SK-N-SH (cell line): ENCODE measurements around the gene TSEN15. TPM values are rescaled to one million over a fixed set of nuclear protein-coding genes. Genes with fewer than 3 reads are reported as not detected.

Experiments
- CTCF ChIA-PET: fragments of 300-600, 350-600 bp; formaldehyde crosslinking; extraction: SDS; loops from one replicate; lab custom pipeline; 2021; lab: Yijun Ruan, JAX
- POLR2A ChIA-PET: fragments of 350-600 bp; sonication (Branson Sonifier 250); formaldehyde crosslinking; extraction: SDS; loops from one replicate; lab custom pipeline; 2020; ENCODE audit warnings: antibody characterized with exemption, inconsistent platforms; lab: Yijun Ruan, JAX
- DNase-seq: peaks from one replicate; pipeline ENCODE4 v3.0.0; 2012
- H2AFZ ChIP-seq: fragments of 200-600 bp; sonication (generic); 2 replicates; pipeline ENCODE4 v1.8.1; 2016; ENCODE audit warnings: antibody characterized with exemption, mild to moderate bottlenecking, low read depth
- H3F3A ChIP-seq: fragments of 200-600 bp; sonication (generic); replicated peaks from 2 replicates; pipeline ENCODE3; 2016; ENCODE audit warnings: antibody characterized with exemption, mild to moderate bottlenecking; ENCODE audit not compliant: insufficient read depth
- H3K27ac ChIP-seq, 2 experiments: fragments of 200-500 bp in 1 of 2; fragments of 200-600 bp in 1 of 2; sonication (Bioruptor generic) in 1 of 2; sonication (generic), shearing (Covaris generic) in 1 of 2; 2 replicates each; pipeline versions ENCODE4 v1.5.1 to v1.6.1; 2014 to 2016; ENCODE audit warnings: low read depth in 2 of 2, inconsistent platforms in 1 of 2, low read length in 1 of 2, mild to moderate bottlenecking in 1 of 2, mixed read lengths in 1 of 2
- H3K27me3 ChIP-seq: fragments of 200-600 bp; sonication (generic), shearing (Covaris generic); 2 replicates; pipeline ENCODE4 v1.6.1; 2016; ENCODE audit warnings: mixed run types; ENCODE audit not compliant: insufficient read depth
- H3K36me3 ChIP-seq, 2 experiments: fragments of 200-500 bp in 1 of 2; fragments of 200-600 bp in 1 of 2; sonication (Bioruptor generic) in 1 of 2; sonication (generic) in 1 of 2; replicated peaks in 1 of 2; 2 replicates each; pipeline versions ENCODE3 to v1.5.1; 2014 to 2016; ENCODE audit warnings: low read length in 1 of 2, mild to moderate bottlenecking in 1 of 2; ENCODE audit not compliant: insufficient read depth in 2 of 2, control insufficient read depth in 1 of 2
- H3K4me1 ChIP-seq, 2 experiments: fragments of 200-500 bp in 1 of 2; fragments of 200-600 bp in 1 of 2; sonication (Bioruptor generic) in 1 of 2; sonication (generic), shearing (Covaris generic) in 1 of 2; 2 replicates each; pipeline versions ENCODE4 v1.5.1 to v1.6.1; 2014 to 2016; ENCODE audit warnings: low read depth in 1 of 2, low read length in 1 of 2, mixed run types in 1 of 2; ENCODE audit not compliant: insufficient read depth in 2 of 2, control insufficient read depth in 1 of 2
- H3K4me2 ChIP-seq: fragments of 200-600 bp; sonication (generic), shearing (Covaris generic); 2 replicates; pipeline ENCODE4 v1.6.1; 2017; ENCODE audit warnings: mixed run types
- H3K4me3 ChIP-seq, 2 experiments: fragments of 200-500 bp in 1 of 2; fragments of 200-600 bp in 1 of 2; sonication (Bioruptor generic) in 1 of 2; sonication (generic), shearing (Covaris generic) in 1 of 2; 2 replicates each; pipeline versions ENCODE4 v1.5.1 to v1.8.1; 2014 to 2016; ENCODE audit warnings: low read depth in 2 of 2, inconsistent platforms in 1 of 2, low read length in 1 of 2, mild to moderate bottlenecking in 1 of 2, mixed read lengths in 1 of 2, moderate library complexity in 1 of 2
- H3K79me2 ChIP-seq: fragments of 200-600 bp; sonication (generic); 2 replicates; pipeline ENCODE4 v1.8.1; 2017; ENCODE audit warnings: mild to moderate bottlenecking; ENCODE audit not compliant: insufficient read depth
- H3K9ac ChIP-seq: fragments of 200-600 bp; sonication (generic); 2 replicates; pipeline ENCODE4 v1.6.1; 2017; ENCODE audit warnings: mixed run types
- H3K9me2 ChIP-seq: fragments of 200-600 bp; sonication (generic); 2 replicates; pipeline ENCODE4 v1.6.1; 2017; ENCODE audit warnings: mixed run types
- H3K9me3 ChIP-seq: fragments of 200-600 bp; sonication (generic); 2 replicates; pipeline ENCODE4 v1.6.1; 2017; ENCODE audit warnings: mixed run types, mild to moderate bottlenecking, moderate library complexity
- H4K20me1 ChIP-seq: fragments of 200-600 bp; sonication (generic); 2 replicates; pipeline ENCODE4 v1.6.1; 2017; ENCODE audit warnings: mild to moderate bottlenecking, mixed run types; ENCODE audit not compliant: insufficient read depth
- CHD2 ChIP-seq: fragments of 150-350 bp; IDR thresholded peaks from 2 replicates; pipeline ENCODE4 v1.6.1; 2018; ENCODE audit warnings: low read length; ENCODE audit not compliant: partially characterized antibody
- CTCF ChIP-seq: fragments of 200-600 bp; sonication (generic); IDR thresholded peaks from 2 replicates; pipeline ENCODE4 v1.6.1; 2017; ENCODE audit warnings: antibody characterized with exemption, mild to moderate bottlenecking, moderate library complexity
- EZH2phosphoT487 ChIP-seq: fragments of 200-600 bp; sonication (generic); IDR thresholded peaks from 2 replicates; pipeline ENCODE4 v1.6.1; 2017; ENCODE audit warnings: low read depth, mixed run types, mild to moderate bottlenecking, antibody characterized with exemption, moderate library complexity, borderline replicate concordance
- FOXJ3 ChIP-seq: sonication (generic); formaldehyde crosslinking; IDR thresholded peaks from 2 replicates; pipeline ENCODE4 v1.5.1; 2020; ENCODE audit warnings: mild to moderate bottlenecking, missing genetic modification reagents
- FOXM1 ChIP-seq: IDR thresholded peaks from 2 replicates; pipeline ENCODE4 v1.4.0; 2012; ENCODE audit warnings: low read depth, mild to moderate bottlenecking
- GATA2 ChIP-seq: sonication (generic); formaldehyde crosslinking; IDR thresholded peaks from 2 replicates; pipeline ENCODE4 v1.5.0; 2020; ENCODE audit warnings: mild to moderate bottlenecking, missing genetic modification reagents
- JUND ChIP-seq: IDR thresholded peaks from 2 replicates; pipeline ENCODE4 v1.4.0; 2012
- MXI1 ChIP-seq: IDR thresholded peaks from 2 replicates; pipeline ENCODE4 v1.6.1; 2012; ENCODE audit warnings: mild to moderate bottlenecking, low read depth, low read length, improper control_type of control experiment
- NFIC ChIP-seq: IDR thresholded peaks from 2 replicates; pipeline ENCODE4 v1.4.0; 2012; ENCODE audit warnings: borderline replicate concordance
- NRF1 ChIP-seq: IDR thresholded peaks from 2 replicates; pipeline ENCODE4 v1.6.1; 2012; ENCODE audit warnings: low read depth, mild to moderate bottlenecking, low read length
- POLR2AphosphoS5 ChIP-seq: IDR thresholded peaks from 2 replicates; pipeline ENCODE4 v1.6.1; 2012; ENCODE audit warnings: low read depth, low read length
- RAD21 ChIP-seq: IDR thresholded peaks from 2 replicates; pipeline ENCODE4 v1.6.1; 2012; ENCODE audit warnings: mild to moderate bottlenecking, low read length
- RCOR1 ChIP-seq: fragments of 150-350 bp; IDR thresholded peaks from 2 replicates; pipeline ENCODE4 v1.6.1; 2017; ENCODE audit warnings: antibody characterized with exemption, low read length
- RFX5 ChIP-seq: IDR thresholded peaks from 2 replicates; pipeline ENCODE4 v1.6.1; 2012; ENCODE audit warnings: mild to moderate bottlenecking, improper control_type of control experiment, low read length
- SIN3A ChIP-seq: IDR thresholded peaks from 2 replicates; pipeline ENCODE4 v1.6.1; 2012; ENCODE audit warnings: low read depth, mild to moderate bottlenecking, low read length, moderate library complexity, borderline replicate concordance
- TEAD4 ChIP-seq: IDR thresholded peaks from 2 replicates; pipeline ENCODE4 v1.4.0; 2012; ENCODE audit warnings: mild to moderate bottlenecking, borderline replicate concordance; ENCODE audit not compliant: insufficient read depth
- USF2 ChIP-seq: fragments of 150-350 bp; IDR thresholded peaks from 2 replicates; pipeline ENCODE4 v1.6.1; 2017; ENCODE audit warnings: antibody characterized with exemption, low read length, low read depth, borderline replicate concordance
- YY1 ChIP-seq: IDR thresholded peaks from 2 replicates; pipeline ENCODE4 v1.4.0; 2012; ENCODE audit warnings: low read depth, mild to moderate bottlenecking
- ZBTB33 ChIP-seq: IDR thresholded peaks from 2 replicates; pipeline ENCODE4 v1.4.0; 2012; ENCODE audit warnings: low read depth, borderline replicate concordance
- WGBS: methylation state at CpG from one replicate; pipeline ENCODE4 v1.1.6; 2017; ENCODE audit warnings: low lambda C conversion rate; 5-methylcytosine and 5-hydroxymethylcytosine counted together
- polyA plus RNA-seq, 3 experiments: library from polyadenylated mRNA; depleted of rRNA; stranded (reverse); fragments of >200 nt; gene quantifications; 2 replicates each; pipeline ENCODE4 v1.2.3, GENCODE V29; 2012

Gene TSEN15
- polyA plus RNA-seq, 1 of the 3 experiments (the other 2 are of a cell fraction): 29.0 TPM

- no peak for TF ChIP-seq CTCF
- TF ChIP-seq FOXJ3 (CRISPR knock-in tag): no peak
- TF ChIP-seq YY1: no peak
- no peak for TF ChIP-seq RCOR1
- TF ChIP-seq RFX5: no peak
- no peak for TF ChIP-seq JUND
- TF ChIP-seq CHD2: no peak
These were observed 49.6 kb downstream of the TSEN15 start (continued) for GRCh38 chr1:184101141-184101540.

GRCh38 chr1:184101571-184101970, 50.0 kb downstream of the TSEN15 start:
- no peak overlapping the region for H3K4me3 ChIP-seq
- H3K79me2 ChIP-seq: no peaks in the 10 kb centered on the region
- no peaks in the 10 kb centered on the region for H3K9me2 ChIP-seq
- 60% methylated on average over 1 of the region's 1 CpG for WGBS
- POLR2A ChIA-PET: no interaction called here
- no peaks in the 10 kb centered on the region for H3K9me3 ChIP-seq
- no peak for DNase-seq
- TF ChIP-seq GATA2 (CRISPR knock-in tag) (no peak), RCOR1 (no peak), NRF1 (no peak), TEAD4 (no peak), MXI1 (no peak), FOXM1 (no peak), CTCF (no peak), ZBTB33 (no peak), FOXJ3 (CRISPR knock-in tag) (no peak), POLR2AphosphoS5 (no peak), NFIC (no peak), RAD21 (no peak), USF2 (no peak), SIN3A (no peak), EZH2phosphoT487 (no peak), CHD2 (no peak)
- H3K9ac ChIP-seq: no peak overlapping the region
- no peaks in the 10 kb centered on the region for H3K36me3 ChIP-seq
- no peaks in the 10 kb centered on the region for H4K20me1 ChIP-seq
- H3F3A ChIP-seq: no peaks in the 10 kb centered on the region
- H3K4me2 ChIP-seq: no peak overlapping the region
- no peaks in the 10 kb centered on the region for H3K4me1 ChIP-seq
- H3K27ac ChIP-seq: no peak overlapping the region
- no peak overlapping the region for H2AFZ ChIP-seq
- CTCF ChIA-PET: no interaction called here
- no peaks in the 10 kb centered on the region for H3K27me3 ChIP-seq
